GM12801 (cell line): Measurements from ENCODE around the gene TIFAB.

Source experiments
- TF ChIP-seq, protein P1 (sequence below): IDR thresholded peaks from one replicate; pipeline ENCODE4 v1.5.1; 2011; ENCODE audit warnings: control low read depth; ENCODE audit not compliant: insufficient read length; ENCODE audit errors: extremely low read depth

TIFAB gene

DNA sequence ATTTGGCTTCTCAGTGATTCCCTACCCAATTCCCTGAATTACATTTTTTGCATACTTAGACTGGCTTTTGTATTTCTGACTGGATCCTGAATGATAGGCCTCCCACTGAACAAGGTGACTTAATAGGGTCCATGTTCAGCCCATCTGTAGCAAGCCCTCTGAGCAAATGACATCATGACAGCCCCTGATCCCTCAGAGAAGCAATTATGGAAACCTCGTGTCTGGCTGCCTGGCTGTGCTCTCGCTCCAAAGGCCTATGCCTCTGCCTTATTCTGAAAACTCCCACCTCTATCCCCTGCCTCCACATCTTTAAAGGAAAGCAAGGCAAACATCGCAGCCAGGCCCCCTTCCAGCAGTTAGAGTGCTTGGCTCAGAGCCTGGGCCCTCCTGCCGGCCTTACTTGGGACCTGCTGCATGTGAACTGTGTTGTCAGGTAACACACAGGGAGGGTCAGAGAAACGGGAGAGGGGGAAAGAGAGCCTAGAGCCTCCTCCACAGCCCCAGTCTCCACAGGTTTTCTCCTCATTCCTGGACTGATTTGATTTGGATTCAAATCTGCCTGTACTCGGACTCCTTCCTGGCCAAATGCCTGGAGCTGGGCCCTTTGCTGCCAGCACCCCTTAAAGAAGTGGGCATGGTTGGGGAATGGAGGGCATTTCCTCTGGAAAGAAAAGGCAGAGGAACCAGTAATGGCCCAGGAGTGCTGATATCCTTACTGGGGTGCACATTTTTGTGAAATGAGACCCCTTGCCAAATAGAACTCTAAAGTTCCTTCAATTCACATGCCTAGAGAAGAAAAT, 8.8 kb downstream of the TIFAB start:
- TF ChIP-seq, protein P1, sequence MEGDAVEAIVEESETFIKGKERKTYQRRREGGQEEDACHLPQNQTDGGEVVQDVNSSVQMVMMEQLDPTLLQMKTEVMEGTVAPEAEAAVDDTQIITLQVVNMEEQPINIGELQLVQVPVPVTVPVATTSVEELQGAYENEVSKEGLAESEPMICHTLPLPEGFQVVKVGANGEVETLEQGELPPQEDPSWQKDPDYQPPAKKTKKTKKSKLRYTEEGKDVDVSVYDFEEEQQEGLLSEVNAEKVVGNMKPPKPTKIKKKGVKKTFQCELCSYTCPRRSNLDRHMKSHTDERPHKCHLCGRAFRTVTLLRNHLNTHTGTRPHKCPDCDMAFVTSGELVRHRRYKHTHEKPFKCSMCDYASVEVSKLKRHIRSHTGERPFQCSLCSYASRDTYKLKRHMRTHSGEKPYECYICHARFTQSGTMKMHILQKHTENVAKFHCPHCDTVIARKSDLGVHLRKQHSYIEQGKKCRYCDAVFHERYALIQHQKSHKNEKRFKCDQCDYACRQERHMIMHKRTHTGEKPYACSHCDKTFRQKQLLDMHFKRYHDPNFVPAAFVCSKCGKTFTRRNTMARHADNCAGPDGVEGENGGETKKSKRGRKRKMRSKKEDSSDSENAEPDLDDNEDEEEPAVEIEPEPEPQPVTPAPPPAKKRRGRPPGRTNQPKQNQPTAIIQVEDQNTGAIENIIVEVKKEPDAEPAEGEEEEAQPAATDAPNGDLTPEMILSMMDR = no peak

DNA sequence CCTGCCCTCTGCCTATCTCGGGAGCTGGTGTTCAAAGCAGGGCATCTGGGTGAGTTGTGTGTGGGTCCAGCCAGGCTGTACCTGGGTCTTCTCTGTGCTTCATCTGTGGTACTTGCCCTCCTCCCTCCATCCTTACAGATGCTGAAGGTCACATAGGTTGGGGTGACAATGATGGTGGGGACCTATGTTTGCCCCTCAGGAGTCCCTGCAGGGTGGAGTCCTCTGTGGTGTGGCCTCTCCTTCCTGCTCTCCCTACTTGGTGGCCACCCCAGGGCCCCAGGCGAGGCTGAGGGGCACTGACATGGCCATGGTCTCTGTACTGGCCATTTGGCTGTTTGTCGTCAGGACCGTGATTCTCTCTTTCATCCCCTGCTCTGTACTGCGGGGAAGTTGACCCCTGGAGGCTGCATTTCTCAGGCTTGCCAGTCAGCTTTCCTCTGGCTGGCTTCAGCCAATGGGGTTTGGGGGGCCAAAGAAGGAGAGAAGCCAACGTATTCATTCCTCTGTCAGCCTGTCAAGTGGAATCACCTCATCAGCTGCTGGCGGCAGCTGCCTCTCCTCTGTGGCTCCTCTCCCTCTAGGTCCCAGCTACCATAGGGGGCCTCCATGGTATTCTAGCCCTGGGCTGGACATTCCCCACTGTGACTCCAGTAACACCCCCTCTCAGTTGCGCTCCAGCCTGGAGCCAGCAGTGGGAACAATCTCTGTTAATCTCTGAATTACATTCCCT, 9.6 kb downstream of the TIFAB start:
- TF ChIP-seq, protein P1 = no peak

DNA sequence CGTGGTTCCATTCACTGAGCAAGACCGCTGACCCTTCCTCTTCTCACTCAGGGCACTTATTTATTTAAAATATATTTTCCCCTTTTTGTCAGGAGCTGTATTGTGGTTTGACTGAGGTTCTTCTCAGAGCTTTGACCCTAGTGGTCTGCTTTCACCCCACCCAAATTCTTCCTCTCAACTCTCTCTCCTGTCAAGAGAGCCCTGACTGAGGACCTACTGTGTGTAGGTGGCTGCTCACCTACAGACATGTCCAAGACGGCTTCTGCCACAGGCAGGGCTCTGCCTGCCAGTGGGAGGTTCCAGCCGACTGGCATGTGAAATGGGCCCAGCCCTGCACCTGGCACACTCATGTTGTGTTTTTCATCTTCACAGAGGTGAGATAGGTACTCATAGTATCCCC, 10.2 kb downstream of the TIFAB start:
- TF ChIP-seq, protein P1 = no peak

DNA sequence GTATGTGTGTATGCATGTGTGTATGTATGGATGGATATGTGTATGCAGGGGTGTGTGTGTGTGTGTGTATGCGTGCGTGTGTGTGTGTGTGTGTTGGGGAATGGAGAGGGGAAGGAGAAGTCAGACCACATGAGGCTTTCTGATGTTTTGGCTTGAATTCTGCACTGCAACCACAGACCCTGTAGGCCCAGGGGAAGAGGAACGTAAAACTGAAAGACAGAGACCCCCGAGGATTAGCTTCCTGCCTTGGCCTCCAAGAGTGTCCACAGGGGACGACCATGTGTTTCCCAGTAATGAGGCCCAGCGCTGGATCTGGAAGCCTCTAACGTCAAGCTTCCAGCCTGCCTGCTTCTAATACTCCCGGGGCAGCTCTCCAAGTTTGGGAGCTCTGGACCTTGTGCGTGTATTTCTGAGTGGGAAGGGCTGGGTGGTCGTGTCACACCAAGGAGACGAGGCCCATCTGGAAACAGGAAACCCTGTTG, 10.8 kb downstream of the TIFAB start:
- TF ChIP-seq, protein P1 = no peak

DNA sequence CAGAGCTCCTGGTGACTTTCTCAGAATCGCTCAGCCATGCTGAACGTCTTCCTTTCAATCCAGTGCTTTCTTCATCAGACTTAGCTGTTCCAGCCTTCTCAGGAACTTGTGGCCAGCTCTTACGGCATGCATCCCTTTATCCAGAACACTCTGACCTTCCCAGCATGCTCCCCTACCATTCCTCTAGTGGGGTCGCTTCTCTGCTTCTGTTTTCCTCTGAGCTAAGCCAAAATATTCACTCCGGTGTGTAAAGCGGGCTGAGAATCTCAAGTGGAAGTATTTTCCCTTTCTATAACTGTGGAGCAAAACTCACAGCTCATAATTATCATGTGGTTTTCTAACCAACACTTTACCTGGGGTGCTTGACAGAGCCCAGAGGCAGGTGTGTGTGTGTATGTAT, 11.2 kb downstream of the TIFAB start:
- TF ChIP-seq, protein P1 = no peak

DNA sequence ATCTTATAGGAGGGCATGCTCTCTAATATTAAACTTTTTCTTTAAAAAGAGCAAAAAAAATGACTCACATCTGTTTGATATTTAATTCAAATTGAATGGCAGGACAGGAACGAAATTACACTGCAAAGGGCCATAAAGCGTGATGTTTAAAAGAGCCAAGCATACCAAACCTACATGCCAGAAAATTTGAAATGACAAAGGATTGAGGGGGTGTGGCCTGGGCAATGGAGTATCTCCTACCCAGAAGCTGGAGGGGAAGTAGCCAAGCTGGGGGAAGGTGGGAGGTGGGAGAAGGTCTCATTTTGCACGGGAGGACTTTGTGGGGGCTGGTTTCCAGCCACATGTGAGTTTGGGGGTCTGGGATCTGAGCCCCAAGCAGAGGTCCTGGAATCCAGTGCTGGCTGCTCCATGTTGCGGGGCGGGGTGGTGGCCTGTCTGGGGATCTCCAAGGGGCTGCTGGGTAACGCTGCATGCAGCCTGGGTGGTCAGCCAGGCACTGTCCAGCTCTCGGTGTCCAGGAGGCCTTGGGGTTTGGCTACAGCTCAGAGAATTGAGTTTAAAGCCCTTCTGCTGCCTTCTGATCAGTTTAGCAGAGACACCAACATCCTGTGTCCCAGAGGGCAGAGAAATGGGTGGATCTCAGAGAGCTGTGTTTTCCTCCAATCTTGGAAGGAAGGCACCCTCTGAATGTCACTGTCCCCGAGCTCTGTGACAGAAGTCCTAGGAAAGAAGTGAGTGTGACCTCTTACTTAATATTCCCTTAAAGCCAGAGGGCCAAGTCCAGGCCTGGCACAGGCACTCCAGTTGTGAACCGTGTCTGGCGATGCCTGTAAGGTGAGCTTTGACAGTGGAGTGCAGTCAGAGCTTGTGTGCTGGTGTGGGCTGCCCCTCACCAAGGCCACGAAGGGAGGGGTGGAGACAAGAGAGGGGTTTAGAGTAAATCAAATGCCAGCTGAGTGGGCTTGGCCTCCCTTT, 12.6 kb downstream of the TIFAB start:
- TF ChIP-seq, protein P1 = no peak

DNA sequence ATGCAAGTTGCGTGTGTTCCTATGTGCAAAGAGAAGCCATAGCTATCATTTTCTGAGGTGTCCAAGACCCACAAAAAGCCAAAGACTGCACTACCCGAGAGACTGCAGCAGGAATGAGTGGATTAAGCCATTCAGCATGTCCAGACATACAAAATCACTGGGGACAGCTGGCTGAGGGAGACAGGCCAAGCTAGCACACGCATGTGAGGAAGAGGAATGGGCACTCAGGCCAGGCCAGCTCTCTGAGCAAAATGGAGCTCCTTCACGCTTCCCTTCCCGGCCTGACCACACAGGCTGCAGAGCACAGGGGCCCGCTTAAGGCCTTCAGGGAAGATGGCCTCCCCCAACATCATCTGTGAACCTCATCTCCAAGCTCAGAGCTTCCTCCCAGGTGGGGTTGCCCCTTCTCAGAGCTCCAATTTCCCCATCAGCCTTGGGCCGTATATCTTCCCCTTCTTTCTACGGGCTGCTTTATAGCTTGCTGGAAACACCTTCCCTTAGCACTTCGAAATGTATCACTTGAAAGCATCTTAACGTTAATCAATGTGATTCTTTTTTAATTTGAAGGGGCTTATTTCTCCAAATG, 13.4 kb downstream of the TIFAB start:
- TF ChIP-seq, protein P1 = no peak
